ENCODE results near the gene SOX5. TPM values are rescaled to one million over a fixed set of nuclear protein-coding genes. Genes with fewer than 3 reads are reported as not detected.

Gene SOX5
- total and polyA plus RNA-seq, 12 donors, result 0.47 to 10.4 (median 1.9) TPM

GRCh38 chr12:23854598-23854997 is 94.9 kb downstream of the SOX5 start:
- TF ChIP-seq POLR2A (IDR thresholded peaks at IDR 0.05), result no peak
- Histone ChIP-seq H3K9me3 (replicated peaks in 1 of 3) (no peaks in the 10 kb centered on the region), H3K27me3 (no peaks in the 10 kb centered on the region), H3K4me3 (no peak overlapping the region), H3K36me3 (replicated peaks in 1 of 2) (no peaks in the 10 kb centered on the region), H3K27ac (no peak overlapping the region), H3K4me1 (replicated peaks in 1 of 2) (no peaks in the 10 kb centered on the region)
- DNase-seq, result no peak
- intact Hi-C loops (cut with DNase I), result no loop called here

GRCh38 chr12:23853640-23854039 is 95.8 kb downstream of the SOX5 start:
- no peak for DNase-seq
- Histone ChIP-seq H3K4me1 (replicated peaks in 1 of 2) (no peaks in the 10 kb centered on the region), H3K9me3 (replicated peaks in 1 of 3) (no peaks in the 10 kb centered on the region), H3K27ac (no peak overlapping the region), H3K27me3 (no peaks in the 10 kb centered on the region), H3K36me3 (replicated peaks in 1 of 2) (no peaks in the 10 kb centered on the region), H3K4me3 (no peak overlapping the region)
- 45 to 62% (median 53%) methylated on average over 3 of the region's 3 CpGs for WGBS, 4 donors
- intact Hi-C loops (cut with DNase I), result no loop called here
- TF ChIP-seq CTCF (IDR thresholded peaks at IDR 0.05), result no peak
- no peak for TF ChIP-seq POLR2A (IDR thresholded peaks at IDR 0.05)

GRCh38 chr12:23851602-23852001 is 97.9 kb downstream of the SOX5 start:
- H3K9me3 ChIP-seq (replicated peaks in 1 of 3), result no peaks in the 10 kb centered on the region
- no peak overlapping the region for H3K4me3 ChIP-seq
- no peak for DNase-seq
- intact Hi-C loops (cut with DNase I), result no loop called here
- H3K27me3 ChIP-seq, result no peaks in the 10 kb centered on the region
- H3K4me1 ChIP-seq (replicated peaks in 1 of 2), result no peaks in the 10 kb centered on the region
- WGBS, 4 donors, result 85 to 94% (median 90%) methylated on average over 2 of the region's 2 CpGs
- no peak for TF ChIP-seq POLR2A (IDR thresholded peaks at IDR 0.05)
- TF ChIP-seq CTCF (IDR thresholded peaks at IDR 0.05), result no peak
- H3K27ac ChIP-seq, result no peak overlapping the region
- H3K36me3 ChIP-seq (replicated peaks in 1 of 2), result no peaks in the 10 kb centered on the region

GRCh38 chr12:23847857-23848256 is 101.6 kb downstream of the SOX5 start:
- no peak overlapping the region for H3K27ac ChIP-seq
- no peak for TF ChIP-seq CTCF (IDR thresholded peaks at IDR 0.05)
- H3K4me1 ChIP-seq (replicated peaks in 1 of 2), result no peaks in the 10 kb centered on the region
- H3K4me3 ChIP-seq, result no peak overlapping the region
- no peak for DNase-seq
- H3K36me3 ChIP-seq (replicated peaks in 1 of 2), result no peaks in the 10 kb centered on the region
- 87 to 93% (median 88%) methylated on average over 3 of the region's 3 CpGs for WGBS, 4 donors
- no peaks in the 10 kb centered on the region for H3K27me3 ChIP-seq
- intact Hi-C loops (cut with DNase I), result no loop called here
- H3K9me3 ChIP-seq (replicated peaks in 1 of 3), result no peaks in the 10 kb centered on the region

- Histone ChIP-seq H3K4me3 (no peak overlapping the region), H3K4me1 (replicated peaks in 1 of 2) (no peaks in the 10 kb centered on the region), H3K36me3 (replicated peaks in 1 of 2) (no peaks in the 10 kb centered on the region), H3K9me3 (replicated peaks in 1 of 3) (no peaks in the 10 kb centered on the region), H3K27me3 (no peaks in the 10 kb centered on the region), H3K27ac (no peak overlapping the region)
- TF ChIP-seq POLR2A (IDR thresholded peaks at IDR 0.05) (no peak), CTCF (IDR thresholded peaks at IDR 0.05) (no peak)
- no peak for DNase-seq
- 81 to 92% (median 89%) methylated on average over 4 of the region's 4 CpGs for WGBS, 4 donors
- intact Hi-C loops (cut with DNase I), result no loop called here
These were observed 105.5 kb downstream of the SOX5 start for GRCh38 chr12:23843958-23844357.

All from adrenal gland (tissue), 12 donors.